Measurements from ENCODE around the gene STK10. TPM values are rescaled to one million over a fixed set of nuclear protein-coding genes. Genes with fewer than 3 reads are reported as not detected.
A peak's percentile ranks its signal among the peaks of the same experiment; 100 is the strongest.

The STK10 gene
- total and polyA plus RNA-seq, 2 of the 8 experiments (the other 6 are each of a cell fraction or from before 2014, with no cell fraction given) = 10.5 to 21.4 TPM

DNA sequence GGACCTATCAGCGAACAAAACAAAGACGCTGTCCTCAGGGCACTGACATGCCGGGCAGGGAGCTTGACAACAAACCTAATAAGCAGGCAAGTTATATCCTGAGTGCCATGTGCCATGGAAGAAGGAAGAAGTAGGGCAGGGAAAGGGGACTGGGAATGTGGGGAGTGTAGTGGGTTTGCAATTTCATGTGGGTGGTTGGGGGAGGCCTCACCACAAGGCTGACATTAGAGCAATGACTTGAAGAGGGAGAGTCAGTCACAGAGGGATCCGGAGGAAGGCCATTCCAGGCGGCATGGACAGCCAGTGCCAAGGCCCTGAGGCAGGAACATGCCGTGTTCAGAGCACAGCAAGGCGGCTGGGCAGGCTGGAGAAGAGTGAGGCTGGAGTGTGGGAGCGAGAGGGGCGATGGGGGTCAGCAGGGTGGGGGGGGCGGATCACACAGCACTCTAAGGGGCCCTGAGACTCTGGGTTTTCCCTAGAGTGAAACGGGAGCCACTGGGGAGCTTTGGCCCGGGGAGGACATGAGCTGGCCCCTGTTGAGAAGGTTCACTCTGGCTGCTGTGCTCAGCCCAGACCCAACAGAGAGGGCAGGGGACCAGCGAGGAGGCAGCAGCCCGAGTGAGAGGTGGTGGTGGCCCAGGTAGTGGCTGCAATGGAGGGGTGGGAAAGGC is 86.3 kb downstream of the STK10 start:
- peak overlapping the region; percentile 68; the same call in 1 of the 2 replicates for H2BK12ac ChIP-seq (ENCODE audit: low read depth, low read length)
- FAIRE-seq (no peak), DNase-seq (ENCODE audit: low read depth in 1 of 2, low spot score in 2 of 2) (no peak)
- no peaks in the 10 kb centered on the region for H3K36me3 ChIP-seq (ENCODE audit: control insufficient read depth in 2 of 4, insufficient read depth in 4 of 4, low read length in 3 of 4)
- H3K27ac ChIP-seq (ENCODE audit: low read depth, low read length) = no peak overlapping the region
- no peak overlapping the region for H4K5ac ChIP-seq (ENCODE audit: insufficient read length, low read depth, low read length)
- H3K18ac ChIP-seq (ENCODE audit: extremely low read depth, low read length) = no peak overlapping the region; the same call in 1 of the 2 replicates
- H3K23ac ChIP-seq (ENCODE audit: insufficient read length) = no peak overlapping the region
- peak overlapping the region; percentile 71 for H3K4ac ChIP-seq (replicated peaks; ENCODE audit: insufficient read length, low read depth, low read length)
- no peaks in the 10 kb centered on the region for H3K79me2 ChIP-seq (ENCODE audit: control insufficient read depth in 1 of 2, insufficient read depth in 2 of 2, low read length in 2 of 2)
- POLR2A ChIA-PET (ENCODE audit: partially characterized antibody) = interaction anchor here (1.6 kb wide), 1 partner anchor 182 kb away, joined by 3 read pairs; the partner anchor contains the start of gene UBTD2
- no peak overlapping the region for H4K8ac ChIP-seq (ENCODE audit: extremely low read depth, insufficient read depth, low read length)
- peaks cover 0 to 4% of the 10 kb centered on the region in 2 experiments for H4K20me1 ChIP-seq (replicated peaks in 1 of 2; ENCODE audit: control insufficient read depth in 1 of 2, insufficient read depth in 2 of 2, low read length in 2 of 2)
- 95% methylated on average over 11 of the region's 14 CpGs; no CpG with 5 or more reads in 1 of the 2 experiments for WGBS, 2 experiments (ENCODE audit: extremely low coverage in 1 of 2, insufficient coverage in 1 of 2, insufficient read length in 1 of 2, insufficient replicate concordance in 2 of 2, low coverage in 1 of 2, low lambda C conversion rate in 2 of 2, missing lambda C conversion rate in 1 of 2)
- H2BK20ac ChIP-seq (ENCODE audit: low read length) = no peak overlapping the region
- H2BK120ac ChIP-seq (replicated peaks; ENCODE audit: low read depth, low read length) = no peak overlapping the region
- H2BK15ac ChIP-seq (ENCODE audit: low read length) = peak overlapping the region; percentile 53
- no peak overlapping the region for H2AFZ ChIP-seq (ENCODE audit: low read length)
- no peaks in the 10 kb centered on the region for H3K9me3 ChIP-seq (ENCODE audit: insufficient read depth in 2 of 2, low read depth in 1 of 2, low read length in 1 of 2)
- peaks cover 4% of the 10 kb centered on the region; the same call in 1 of the 2 replicates for H3K23me2 ChIP-seq (ENCODE audit: low read depth, low read length)
- no peak overlapping the region for H3K4me3 ChIP-seq (ENCODE audit: extremely low read depth in 1 of 4, insufficient read depth in 2 of 4, low read depth in 3 of 4, low read length in 4 of 4)
- no peak overlapping the region for H3K14ac ChIP-seq (ENCODE audit: insufficient read length)
- H2AK5ac ChIP-seq (ENCODE audit: low read depth, low read length) = 0 out of 2 replicates have a peak overlapping the region, but pooled peaks have one; percentile 86
- H3K9ac ChIP-seq (replicated peaks in 1 of 4; ENCODE audit: extremely low read depth in 1 of 4, low read depth in 3 of 4, low read length in 3 of 4) = no peak overlapping the region
- no peak overlapping the region for H3K56ac ChIP-seq (replicated peaks; ENCODE audit: insufficient read length, low read depth, low read length)
- H3K79me1 ChIP-seq (ENCODE audit: low read depth, low read length) = no peaks in the 10 kb centered on the region
- peak overlapping the region; percentile 2; the same call in 1 of the 2 replicates for H2BK5ac ChIP-seq (ENCODE audit: low read depth, low read length)
- H3K27me3 ChIP-seq (replicated peaks in 1 of 4; ENCODE audit: control insufficient read depth in 3 of 4, extremely low read depth in 1 of 4, insufficient read depth in 3 of 4, low read length in 3 of 4) = no peaks in the 10 kb centered on the region
- no peak overlapping the region for H4K91ac ChIP-seq (replicated peaks; ENCODE audit: insufficient read length, low read length)
- H3K4me1 ChIP-seq (replicated peaks in 1 of 4; ENCODE audit: control insufficient read depth in 3 of 4, insufficient read depth in 4 of 4, low read length in 3 of 4) = peaks cover 0 to 29% (median 15%) of the 10 kb centered on the region in 4 experiments; a peak in 6 of 7 replicates
- H3K4me2 ChIP-seq (ENCODE audit: insufficient read depth in 1 of 2, low read depth in 2 of 2, low read length in 2 of 2) = no peak overlapping the region
- CTCF ChIA-PET (ENCODE audit: partially characterized antibody) = interaction anchor here (1.2 to 1.6 kb wide), 2 partner anchors 41 to 87 kb away, joined by 4 read pairs; no protein-coding TSS in a partner anchor
- TF ChIP-seq, protein P1, sequence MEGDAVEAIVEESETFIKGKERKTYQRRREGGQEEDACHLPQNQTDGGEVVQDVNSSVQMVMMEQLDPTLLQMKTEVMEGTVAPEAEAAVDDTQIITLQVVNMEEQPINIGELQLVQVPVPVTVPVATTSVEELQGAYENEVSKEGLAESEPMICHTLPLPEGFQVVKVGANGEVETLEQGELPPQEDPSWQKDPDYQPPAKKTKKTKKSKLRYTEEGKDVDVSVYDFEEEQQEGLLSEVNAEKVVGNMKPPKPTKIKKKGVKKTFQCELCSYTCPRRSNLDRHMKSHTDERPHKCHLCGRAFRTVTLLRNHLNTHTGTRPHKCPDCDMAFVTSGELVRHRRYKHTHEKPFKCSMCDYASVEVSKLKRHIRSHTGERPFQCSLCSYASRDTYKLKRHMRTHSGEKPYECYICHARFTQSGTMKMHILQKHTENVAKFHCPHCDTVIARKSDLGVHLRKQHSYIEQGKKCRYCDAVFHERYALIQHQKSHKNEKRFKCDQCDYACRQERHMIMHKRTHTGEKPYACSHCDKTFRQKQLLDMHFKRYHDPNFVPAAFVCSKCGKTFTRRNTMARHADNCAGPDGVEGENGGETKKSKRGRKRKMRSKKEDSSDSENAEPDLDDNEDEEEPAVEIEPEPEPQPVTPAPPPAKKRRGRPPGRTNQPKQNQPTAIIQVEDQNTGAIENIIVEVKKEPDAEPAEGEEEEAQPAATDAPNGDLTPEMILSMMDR (IDR thresholded peaks at IDR 0.05; ENCODE audit: control extremely low read depth in 1 of 3, insufficient read depth in 1 of 3, low read depth in 1 of 3, low read length in 3 of 3) = no peak
- TF ChIP-seq TBP (IDR thresholded peaks at IDR 0.05; ENCODE audit: low read depth, low read length) (no peak), CHD2 (IDR thresholded peaks at IDR 0.05; ENCODE audit: low read length) (no peak), BCL11A (IDR thresholded peaks at IDR 0.05; ENCODE audit: low read depth in 2 of 2, low read length in 2 of 2) (no peak), HDAC6 (IDR thresholded peaks at IDR 0.05; ENCODE audit: low read depth, low read length) (no peak), RNF2 (IDR thresholded peaks at IDR 0.05; ENCODE audit: borderline replicate concordance, low read depth, low read length, missing control alignments, poor library complexity, severe bottlenecking) (no peak), SIN3A (conservative IDR thresholded peaks at IDR 0.05 in 1 of 2, IDR thresholded peaks at IDR 0.05 in 1 of 2; ENCODE audit: low read depth in 1 of 2, low read length in 2 of 2) (no peak), MAFK (IDR thresholded peaks at IDR 0.05; ENCODE audit: low read depth, low read length) (no peak), CHD1 (IDR thresholded peaks at IDR 0.05; ENCODE audit: low read depth, low read length) (no peak)

All from H1 (cell line).